AG04449 (cell line): ENCODE measurements around the gene MRM3.
"Not testable (repeated sequence)": the region's sequence is repeated elsewhere in the genome, so short reads cannot be mapped to it uniquely, and the experiment has no call there.

Source experiments
- CTCF ChIA-PET: fragments of 350-600 bp; formaldehyde crosslinking; extraction: SDS; loops from one replicate; lab custom pipeline; 2021; ENCODE audit warnings: antibody characterized with exemption; lab: Yijun Ruan, JAX
- POLR2A ChIA-PET: fragments of 400-600, 350-600 bp; formaldehyde crosslinking; extraction: SDS; loops from one replicate; lab custom pipeline; 2020; ENCODE audit warnings: antibody characterized with exemption, inconsistent platforms; lab: Yijun Ruan, JAX
- DNase-seq: peaks from one replicate; pipeline ENCODE4 v3.0.0-alpha.2; 2010; ENCODE audit warnings: low read depth, low spot score
- H3K4me3 ChIP-seq: 2 replicates; pipeline ENCODE4 v1.5.1; 2011; ENCODE audit warnings: low read depth, mild to moderate bottlenecking, control low read depth, low read length
- CTCF ChIP-seq: IDR thresholded peaks from one replicate; pipeline ENCODE4 v1.5.1; 2011; ENCODE audit warnings: mild to moderate bottlenecking, moderate library complexity, low read length, control low read depth, inconsistent platforms; ENCODE audit not compliant: insufficient read depth; ENCODE audit errors: missing control alignments

Gene MRM3

GRCh38 chr17:802901-803881 is 21.0 kb downstream of the MRM3 start:
- no peak overlapping the region for H3K4me3 ChIP-seq
- no peak for DNase-seq
- POLR2A ChIA-PET = no interaction called here
- TF ChIP-seq CTCF = no peak
- CTCF ChIA-PET = interaction anchor here (2.2 kb wide), 1 partner anchor 177 kb away, joined by 7 read pairs; the partner anchor contains the start of gene NXN

GRCh38 chr17:804541-805435 is 22.6 kb downstream of the MRM3 start:
- ChIA-PET POLR2A (no interaction called here), CTCF (interaction anchor here (2.2 kb wide), 1 partner anchor 176 kb away, joined by 7 read pairs; the partner anchor contains the start of gene NXN)
- H3K4me3 ChIP-seq = no peak overlapping the region
- DNase-seq = no peak
- no peak for TF ChIP-seq CTCF

GRCh38 chr17:805886-806285 is 23.7 kb downstream of the MRM3 start:
- CTCF ChIA-PET, DNase-seq, H3K4me3 ChIP-seq, POLR2A ChIA-PET: not testable (repeated sequence)

- TF ChIP-seq CTCF = no peak
- no peak overlapping the region for H3K4me3 ChIP-seq
- ChIA-PET POLR2A (no interaction called here), CTCF (interaction anchor here (1.4 kb wide), 1 partner anchor 175 kb away, joined by 4 read pairs; no protein-coding TSS in a partner anchor)
- DNase-seq = no peak
Observed at GRCh38 chr17:806346-806745, 24.2 kb downstream of the MRM3 start.

- TF ChIP-seq CTCF = no peak
- POLR2A ChIA-PET = no interaction called here
- DNase-seq = no peak
- CTCF ChIA-PET = interaction anchor here (1.4 kb wide), 1 partner anchor 174 kb away, joined by 4 read pairs; no protein-coding TSS in a partner anchor
- no peak overlapping the region for H3K4me3 ChIP-seq
Observed at GRCh38 chr17:806781-807522, 24.8 kb downstream of the MRM3 start.
